MM.1S (cell line): ENCODE results near the gene AGBL4.

Source experiments
- CTCF ChIP-seq: fragments of 300-600 bp; sonication (generic); IDR thresholded peaks from 2 replicates; pipeline ENCODE4 v1.5.1; 2016; ENCODE audit warnings: antibody characterized with exemption, low read length, mixed read lengths
- EZH2 ChIP-seq: fragments of 300-600 bp; sonication (generic); optimal IDR thresholded peaks from 2 replicates; pipeline ENCODE3; 2017; ENCODE audit warnings: low read depth, mild to moderate bottlenecking, antibody characterized with exemption, low read length, mixed read lengths
- EZH2phosphoT487 ChIP-seq: fragments of 300-600 bp; sonication (generic); IDR thresholded peaks from 2 replicates; pipeline ENCODE4 v1.6.1; 2018; ENCODE audit warnings: antibody characterized with exemption, low read length

GRCh38 chr1:48887796-48888195 lies 1136.0 kb downstream of the AGBL4 start:
- TF ChIP-seq CTCF: no peak
- no peak for TF ChIP-seq EZH2phosphoT487
- TF ChIP-seq EZH2: no peak
